Psoas muscle (tissue), 8 donors: ENCODE results near the gene SEZ6L2. TPM values are rescaled to one million over a fixed set of nuclear protein-coding genes. Genes with fewer than 3 reads are reported as not detected.

Source experiments
- ATAC-seq, 4 donors: fragments of 200-7000 bp; cut with Tn5 transposase; one replicate each; pipeline ENCODE4 v1.9.1; 2020; ENCODE audit warnings: moderate library complexity in 3 of 4, mild to moderate bottlenecking in 2 of 4
- DNase-seq, 2 donors: peaks; one replicate each; pipeline ENCODE4 v3.0.0-alpha.2; 2020
- H3K27ac ChIP-seq: fragments of 200-600 bp; one replicate; pipeline ENCODE4 v1.8.0; 2022
- H3K27me3 ChIP-seq, 3 donors: fragments of 200-600 bp in 1 of 3; one replicate each; pipeline versions ENCODE4 v1.6.1 to v1.8.0; 2013 to 2022; ENCODE audit warnings: low read length in 2 of 3, mild to moderate bottlenecking in 2 of 3, moderate library complexity in 1 of 3; ENCODE audit not compliant: insufficient read depth in 3 of 3
- H3K36me3 ChIP-seq, 2 donors: fragments of 200-600 bp in 1 of 2; one replicate each; pipeline versions ENCODE4 v1.6.1 to v1.8.0; 2013 to 2022; ENCODE audit warnings: low read depth in 1 of 2, mild to moderate bottlenecking in 1 of 2, moderate library complexity in 1 of 2; ENCODE audit not compliant: insufficient read depth in 1 of 2
- H3K4me1 ChIP-seq: fragments of 200-600 bp; one replicate; pipeline ENCODE4 v1.8.0; 2022
- H3K4me3 ChIP-seq: fragments of 200-600 bp; one replicate; pipeline ENCODE4 v1.8.0; 2022; ENCODE audit warnings: mild to moderate bottlenecking
- H3K9me3 ChIP-seq: fragments of 200-600 bp; one replicate; pipeline ENCODE4 v1.8.0; 2022
- WGBS, 3 donors: extraction: QIAGEN DNeasy Blood & Tissue Kit; methylation state at CpG; one replicate each; pipeline versions ENCODE4 v1.1.6 to v1.1.7; 2013; 5-methylcytosine and 5-hydroxymethylcytosine counted together
- intact Hi-C, 2 donors: fragments of 100-400 bp; cut with DNase I; formaldehyde crosslinking; loops; one replicate each; pipeline versions ENCODE4 v1.11.0 to v1.14.2; 2022
- polyA plus RNA-seq, 3 donors: library from polyadenylated mRNA; stranded (reverse); fragments of 200-250 nt; gene quantifications; one replicate each; pipeline ENCODE4 v1.2.3, GENCODE V29; 2013
- total RNA-seq, 4 donors: library from RNA; stranded (reverse); fragmentation: NEBNext Ultra II Directional in 2 of 4; extraction: Animal tissue kit (Norgen Biotek cat#: 25700) in 2 of 4; gene quantifications; one replicate each; pipeline versions ENCODE4 v1.2.1 to v1.2.4, GENCODE V29; 2021 to 2023
- TF ChIP-seq, protein P1 (sequence below): fragments of 200-600 bp; IDR thresholded peaks from one replicate; pipeline ENCODE4 v1.8.0; 2022; ENCODE audit warnings: antibody characterized with exemption
- donor health status: healthy with polysubstance abuse.
- donor health status: DM: no; HTN: no; CAD: no; lungs with moderate emphysema.
- donor health status: Bipolar disorder and iron deficiency.
- donor health status: healthy.
- donor health status: DM: yes; HTN: yes; CAD: no.
- donor health status: DM: no; HTN: no; CAD: no.
- donor health status: DM: no; HTN: no; CAD: no.
- donor health status: DM: yes; HTN: yes; CAD: no.

SEZ6L2 gene
- total and polyA plus RNA-seq, 7 donors: 0.05 to 0.86 (median 0.23) TPM

DNA sequence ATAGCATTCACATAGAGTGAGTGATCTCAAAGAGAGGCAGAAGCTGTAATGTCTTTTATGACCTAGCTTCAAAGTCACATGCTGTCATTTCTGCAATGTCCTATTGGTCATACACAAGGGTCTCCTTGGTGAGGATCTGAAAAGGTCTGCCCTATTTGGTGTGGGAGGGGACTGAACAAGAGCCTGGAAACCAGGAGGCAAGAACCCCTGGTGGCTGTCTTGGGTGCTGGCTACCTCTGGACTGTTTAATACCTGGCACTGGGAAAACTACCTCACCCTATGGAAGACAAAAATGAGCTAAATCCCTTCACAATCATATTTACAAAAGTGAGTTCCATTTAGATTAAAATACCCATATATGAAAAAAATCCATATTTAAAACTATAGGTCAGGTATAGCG is 17.6 kb upstream of the SEZ6L2 start:
- TF ChIP-seq, protein P1, sequence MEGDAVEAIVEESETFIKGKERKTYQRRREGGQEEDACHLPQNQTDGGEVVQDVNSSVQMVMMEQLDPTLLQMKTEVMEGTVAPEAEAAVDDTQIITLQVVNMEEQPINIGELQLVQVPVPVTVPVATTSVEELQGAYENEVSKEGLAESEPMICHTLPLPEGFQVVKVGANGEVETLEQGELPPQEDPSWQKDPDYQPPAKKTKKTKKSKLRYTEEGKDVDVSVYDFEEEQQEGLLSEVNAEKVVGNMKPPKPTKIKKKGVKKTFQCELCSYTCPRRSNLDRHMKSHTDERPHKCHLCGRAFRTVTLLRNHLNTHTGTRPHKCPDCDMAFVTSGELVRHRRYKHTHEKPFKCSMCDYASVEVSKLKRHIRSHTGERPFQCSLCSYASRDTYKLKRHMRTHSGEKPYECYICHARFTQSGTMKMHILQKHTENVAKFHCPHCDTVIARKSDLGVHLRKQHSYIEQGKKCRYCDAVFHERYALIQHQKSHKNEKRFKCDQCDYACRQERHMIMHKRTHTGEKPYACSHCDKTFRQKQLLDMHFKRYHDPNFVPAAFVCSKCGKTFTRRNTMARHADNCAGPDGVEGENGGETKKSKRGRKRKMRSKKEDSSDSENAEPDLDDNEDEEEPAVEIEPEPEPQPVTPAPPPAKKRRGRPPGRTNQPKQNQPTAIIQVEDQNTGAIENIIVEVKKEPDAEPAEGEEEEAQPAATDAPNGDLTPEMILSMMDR: no peak
- WGBS, 3 donors: 88 to 100% (median 97%) methylated on average over 1 of the region's 1 CpG
- no peak for DNase-seq
- Histone ChIP-seq H3K4me1 (no peaks in the 10 kb centered on the region), H3K27me3 (no peaks in the 10 kb centered on the region), H3K27ac (no peak overlapping the region), H3K9me3 (no peaks in the 10 kb centered on the region), H3K36me3 (peaks cover 6 to 58% of the 10 kb centered on the region in 2 donors), H3K4me3 (no peak overlapping the region)
- intact Hi-C loops: no loop called here
- no peak for ATAC-seq

DNA sequence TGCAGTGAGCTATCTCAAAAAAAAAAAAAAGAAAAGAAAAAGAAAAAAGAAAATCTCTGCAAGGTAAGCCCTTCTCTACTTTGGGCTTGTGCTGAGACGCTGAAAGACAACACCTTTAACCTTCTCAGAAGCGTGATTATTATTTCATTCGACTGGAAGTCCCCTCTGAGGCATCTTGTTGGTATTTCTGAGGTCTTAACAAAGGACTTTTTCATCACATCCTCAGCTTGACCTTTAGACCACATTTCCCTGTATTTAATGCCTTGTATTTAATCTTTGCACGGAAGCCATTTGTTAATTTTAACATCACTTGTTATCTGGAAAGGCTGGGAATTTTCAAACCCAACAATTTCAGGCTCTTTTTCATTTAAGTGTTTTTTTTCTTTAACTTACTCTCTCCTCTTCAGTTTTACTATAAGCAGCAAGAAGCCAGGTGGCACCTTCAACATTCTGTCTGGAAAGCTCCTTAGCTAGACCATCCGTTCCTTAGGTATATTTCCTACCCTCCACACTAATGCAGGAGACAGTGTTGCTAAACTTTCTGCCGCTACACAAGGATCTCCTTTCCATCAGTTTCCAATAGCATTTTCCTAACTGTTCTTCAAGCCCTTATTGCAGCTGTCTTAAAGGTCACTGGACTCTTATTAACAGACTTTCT is 16.4 kb upstream of the SEZ6L2 start:
- no peak overlapping the region for H3K4me3 ChIP-seq
- TF ChIP-seq, protein P1: no peak
- H3K27ac ChIP-seq: no peak overlapping the region
- intact Hi-C loops: no loop called here
- peaks cover 3 to 46% of the 10 kb centered on the region in 2 donors for H3K36me3 ChIP-seq
- 78 to 82% (median 81%) methylated on average over 6 of the region's 6 CpGs for WGBS, 3 donors
- no peaks in the 10 kb centered on the region for H3K4me1 ChIP-seq
- no peaks in the 10 kb centered on the region for H3K27me3 ChIP-seq
- ATAC-seq (no peak), DNase-seq (no peak)
- H3K9me3 ChIP-seq: no peaks in the 10 kb centered on the region

DNA sequence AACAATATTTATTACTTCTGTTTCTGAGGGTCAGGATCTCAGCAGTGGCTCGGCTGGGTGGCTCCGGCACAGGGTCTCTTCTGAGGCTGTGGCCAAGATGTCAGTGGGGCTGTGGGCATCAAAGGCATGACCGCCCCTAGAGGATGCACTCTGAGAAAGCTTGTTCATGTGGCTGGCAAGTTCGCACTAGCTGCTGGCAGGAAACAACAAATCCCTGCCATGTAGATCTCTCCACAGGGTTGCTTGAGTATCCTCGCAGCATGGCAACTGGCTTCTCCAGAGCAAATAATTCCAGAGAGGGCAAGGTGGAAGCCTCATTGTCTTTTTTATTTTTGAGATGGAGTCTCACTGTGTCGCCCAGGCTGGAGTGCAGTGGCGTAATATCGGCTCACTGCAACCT is 14.2 kb upstream of the SEZ6L2 start:
- no peaks in the 10 kb centered on the region for H3K27me3 ChIP-seq
- ATAC-seq (no peak), DNase-seq (no peak)
- WGBS, 3 donors: 94 to 96% (median 95%) methylated on average over 8 of the region's 8 CpGs
- peaks cover 0 to 24% of the 10 kb centered on the region in 2 donors for H3K36me3 ChIP-seq
- TF ChIP-seq, protein P1: no peak
- intact Hi-C loops: no loop called here
- no peak overlapping the region for H3K27ac ChIP-seq
- no peak overlapping the region for H3K4me3 ChIP-seq
- no peaks in the 10 kb centered on the region for H3K9me3 ChIP-seq
- H3K4me1 ChIP-seq: no peaks in the 10 kb centered on the region

DNA sequence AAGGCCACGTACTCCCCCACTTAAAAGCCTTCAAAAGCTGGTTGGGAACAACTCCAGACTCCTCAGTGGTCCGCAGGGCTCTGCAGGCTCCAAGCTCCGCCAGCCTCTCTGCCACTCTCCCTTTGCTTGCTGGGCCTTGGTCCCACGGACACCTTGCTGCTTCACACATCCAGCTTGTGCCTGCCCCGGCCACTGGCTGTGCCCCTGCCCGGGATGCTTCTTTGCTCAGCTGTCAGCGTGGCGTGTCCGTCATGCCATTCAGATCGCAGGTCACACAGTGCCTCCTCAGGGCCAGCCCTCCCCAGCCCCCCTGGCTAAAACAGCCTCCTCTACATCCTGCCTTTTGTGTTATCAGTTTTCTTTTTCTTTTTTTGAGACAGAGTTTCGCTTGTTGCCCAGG is 12.7 kb upstream of the SEZ6L2 start:
- ATAC-seq (peak in 1 of 4 donors; percentile 25), DNase-seq (peak in 1 of 2 donors; percentile 50)
- no peaks in the 10 kb centered on the region for H3K9me3 ChIP-seq
- H3K4me1 ChIP-seq: no peaks in the 10 kb centered on the region
- TF ChIP-seq, protein P1: no peak
- no peaks in the 10 kb centered on the region for H3K27me3 ChIP-seq
- 66 to 74% (median 68%) methylated on average over 11 of the region's 11 CpGs for WGBS, 3 donors
- H3K27ac ChIP-seq: no peak overlapping the region
- peaks cover 0 to 17% of the 10 kb centered on the region in 2 donors for H3K36me3 ChIP-seq
- intact Hi-C loops: no loop called here
- no peak overlapping the region for H3K4me3 ChIP-seq

DNA sequence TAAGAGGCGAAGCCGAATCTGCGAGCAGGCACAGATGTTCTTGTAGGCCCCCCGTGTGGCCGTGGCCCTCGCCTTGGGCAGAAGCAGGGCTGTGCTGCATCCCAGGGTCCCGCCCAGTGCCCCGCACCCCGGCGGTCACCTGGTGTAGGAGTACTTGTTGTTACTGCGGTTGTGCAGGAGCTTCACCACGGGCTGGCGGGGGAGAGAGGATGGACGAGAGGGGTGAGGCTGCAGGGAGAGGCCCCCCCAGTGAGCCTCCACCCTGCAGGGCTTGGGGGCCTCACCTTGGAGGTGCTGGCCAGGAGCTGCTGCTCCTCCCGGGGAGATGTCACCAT is 12.3 kb upstream of the SEZ6L2 start:
- Histone ChIP-seq H3K4me1 (no peaks in the 10 kb centered on the region), H3K27ac (no peak overlapping the region), H3K9me3 (no peaks in the 10 kb centered on the region), H3K4me3 (no peak overlapping the region), H3K36me3 (peaks cover 0 to 16% of the 10 kb centered on the region in 2 donors), H3K27me3 (no peaks in the 10 kb centered on the region)
- intact Hi-C loops: no loop called here
- ATAC-seq (peak in 3 of 4 donors; percentile 23 to 31 (median 24)), DNase-seq (no peak)
- TF ChIP-seq, protein P1: no peak
- WGBS, 3 donors: 69 to 78% (median 72%) methylated on average over 14 to 15 of the region's 15 CpGs
